KMS-11 (cell line): ENCODE measurements around the gene DNAH1.

Experiments used
- H2AFZ ChIP-seq: fragments of 200-600 bp; sonication (generic); 2 replicates; pipeline ENCODE4 v1.6.1; 2016; ENCODE audit warnings: antibody characterized with exemption, mixed run types, low read depth
- H3K27ac ChIP-seq: fragments of 200-600 bp; sonication (generic); 2 replicates; pipeline ENCODE4 v1.6.1; 2016; ENCODE audit warnings: mild to moderate bottlenecking, mixed run types
- H3K27me3 ChIP-seq: fragments of 200-600 bp; sonication (generic); 2 replicates; pipeline ENCODE4 v1.6.1; 2017; ENCODE audit warnings: mild to moderate bottlenecking, low read depth, mixed run types, moderate library complexity; ENCODE audit not compliant: insufficient read depth
- H3K36me3 ChIP-seq: fragments of 200-600 bp; sonication (generic); 2 replicates; pipeline ENCODE4 v1.6.1; 2017; ENCODE audit warnings: mild to moderate bottlenecking, mixed run types; ENCODE audit not compliant: insufficient read depth
- H3K4me1 ChIP-seq: fragments of 200-600 bp; sonication (generic); 2 replicates; pipeline ENCODE4 v1.6.1; 2016; ENCODE audit warnings: mild to moderate bottlenecking, low read depth, mixed run types; ENCODE audit not compliant: poor library complexity, severe bottlenecking
- H3K4me2 ChIP-seq: fragments of 200-600 bp; sonication (generic); 2 replicates; pipeline ENCODE4 v1.7.0; 2016; ENCODE audit warnings: mild to moderate bottlenecking, mixed run types
- H3K4me3 ChIP-seq: fragments of 200-600 bp; sonication (generic); IDR thresholded peaks from 2 replicates; pipeline ENCODE4 v1.6.1; 2017; ENCODE audit warnings: low read depth, low read length, mixed read lengths; ENCODE audit not compliant: insufficient read depth
- H3K79me2 ChIP-seq: fragments of 200-600 bp; sonication (generic); 2 replicates; pipeline ENCODE4 v1.6.1; 2016; ENCODE audit warnings: low read depth, mixed run types; ENCODE audit not compliant: insufficient read depth
- H3K9ac ChIP-seq: fragments of 200-600 bp; sonication (generic); 2 replicates; pipeline ENCODE4 v1.6.1; 2016; ENCODE audit warnings: mild to moderate bottlenecking, mixed run types
- H4K20me1 ChIP-seq: fragments of 200-600 bp; sonication (generic); 2 replicates; pipeline ENCODE4 v1.6.1; 2016; ENCODE audit warnings: mild to moderate bottlenecking, mixed run types; ENCODE audit not compliant: insufficient read depth
- TF ChIP-seq, protein P1 (sequence below): fragments of 200-600 bp; sonication (generic); conservative IDR thresholded peaks from 2 replicates; pipeline ENCODE4 v1.6.1; 2017; ENCODE audit warnings: low read depth, mild to moderate bottlenecking, antibody characterized with exemption, low read length, moderate library complexity, mixed read lengths

Gene DNAH1

DNA sequence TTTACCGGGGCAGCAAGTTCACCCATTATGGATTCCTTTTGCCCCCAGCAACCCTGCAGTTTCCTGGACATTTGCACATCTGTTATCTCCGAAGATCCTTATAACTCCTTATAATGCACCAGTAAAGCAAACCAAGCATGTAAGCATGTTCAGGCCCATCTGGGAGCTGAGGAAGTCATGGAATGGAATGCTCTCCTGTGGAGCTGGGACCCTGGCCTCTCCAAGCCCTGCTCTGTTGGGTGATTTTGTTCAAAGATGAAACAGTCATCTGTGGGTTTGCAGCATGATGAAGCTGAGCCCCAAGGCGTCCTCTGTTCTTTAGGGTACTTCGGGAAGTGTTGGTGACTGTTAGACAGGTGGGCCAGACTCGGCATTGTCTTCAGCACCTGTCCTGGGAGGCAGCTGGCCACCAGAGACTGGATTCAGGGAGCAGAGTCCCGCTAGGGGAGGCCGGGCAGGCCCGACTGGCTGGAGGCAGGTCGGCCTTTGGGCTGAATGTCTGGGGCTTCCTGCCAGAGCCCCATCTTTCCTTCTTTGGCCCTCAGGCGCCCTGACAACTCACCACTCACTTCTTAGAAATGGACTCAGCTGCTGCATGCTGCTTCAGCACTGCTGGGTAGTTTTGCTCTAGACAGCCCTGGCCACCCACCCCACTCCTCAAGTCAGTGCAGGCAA, 3.9 kb downstream of the DNAH1 start:
- H3K79me2 ChIP-seq: no peaks in the 10 kb centered on the region
- H3K27ac ChIP-seq: no peak overlapping the region
- H3K9ac ChIP-seq: no peak overlapping the region
- peaks cover 16% of the 10 kb centered on the region for H3K4me1 ChIP-seq
- TF ChIP-seq, protein P1, sequence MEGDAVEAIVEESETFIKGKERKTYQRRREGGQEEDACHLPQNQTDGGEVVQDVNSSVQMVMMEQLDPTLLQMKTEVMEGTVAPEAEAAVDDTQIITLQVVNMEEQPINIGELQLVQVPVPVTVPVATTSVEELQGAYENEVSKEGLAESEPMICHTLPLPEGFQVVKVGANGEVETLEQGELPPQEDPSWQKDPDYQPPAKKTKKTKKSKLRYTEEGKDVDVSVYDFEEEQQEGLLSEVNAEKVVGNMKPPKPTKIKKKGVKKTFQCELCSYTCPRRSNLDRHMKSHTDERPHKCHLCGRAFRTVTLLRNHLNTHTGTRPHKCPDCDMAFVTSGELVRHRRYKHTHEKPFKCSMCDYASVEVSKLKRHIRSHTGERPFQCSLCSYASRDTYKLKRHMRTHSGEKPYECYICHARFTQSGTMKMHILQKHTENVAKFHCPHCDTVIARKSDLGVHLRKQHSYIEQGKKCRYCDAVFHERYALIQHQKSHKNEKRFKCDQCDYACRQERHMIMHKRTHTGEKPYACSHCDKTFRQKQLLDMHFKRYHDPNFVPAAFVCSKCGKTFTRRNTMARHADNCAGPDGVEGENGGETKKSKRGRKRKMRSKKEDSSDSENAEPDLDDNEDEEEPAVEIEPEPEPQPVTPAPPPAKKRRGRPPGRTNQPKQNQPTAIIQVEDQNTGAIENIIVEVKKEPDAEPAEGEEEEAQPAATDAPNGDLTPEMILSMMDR: no peak
- no peaks in the 10 kb centered on the region for H3K36me3 ChIP-seq
- no peak overlapping the region for H3K4me2 ChIP-seq
- no peak overlapping the region for H2AFZ ChIP-seq
- H3K4me3 ChIP-seq: no peak overlapping the region
- no peaks in the 10 kb centered on the region for H3K27me3 ChIP-seq
- H4K20me1 ChIP-seq: no peaks in the 10 kb centered on the region

DNA sequence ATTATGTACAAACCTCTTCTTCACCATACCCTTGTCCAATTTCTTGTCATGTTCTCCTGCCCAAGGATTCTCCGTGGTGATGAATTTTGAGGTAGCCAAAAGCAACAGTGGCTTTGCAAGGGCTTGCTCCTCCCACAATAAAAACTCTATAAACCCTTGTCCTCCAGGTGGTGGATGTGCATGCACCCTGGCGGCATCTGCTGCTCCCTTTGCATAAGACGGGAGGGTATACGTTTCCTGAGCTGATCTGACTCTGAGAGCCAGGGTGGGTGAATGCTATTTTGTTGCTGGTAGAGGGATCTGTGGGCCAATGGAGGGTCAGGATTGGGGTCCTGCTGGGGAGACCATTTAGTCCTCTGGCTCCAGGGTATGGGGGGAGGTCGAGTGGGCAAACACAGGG, 5.4 kb downstream of the DNAH1 start:
- no peak overlapping the region for H3K4me2 ChIP-seq
- no peaks in the 10 kb centered on the region for H4K20me1 ChIP-seq
- no peak overlapping the region for H3K4me3 ChIP-seq
- no peaks in the 10 kb centered on the region for H3K79me2 ChIP-seq
- peaks cover 7% of the 10 kb centered on the region for H3K4me1 ChIP-seq
- no peak overlapping the region for H3K27ac ChIP-seq
- H3K27me3 ChIP-seq: no peaks in the 10 kb centered on the region
- no peak overlapping the region for H2AFZ ChIP-seq
- TF ChIP-seq, protein P1: no peak
- H3K36me3 ChIP-seq: no peaks in the 10 kb centered on the region
- no peak overlapping the region for H3K9ac ChIP-seq

DNA sequence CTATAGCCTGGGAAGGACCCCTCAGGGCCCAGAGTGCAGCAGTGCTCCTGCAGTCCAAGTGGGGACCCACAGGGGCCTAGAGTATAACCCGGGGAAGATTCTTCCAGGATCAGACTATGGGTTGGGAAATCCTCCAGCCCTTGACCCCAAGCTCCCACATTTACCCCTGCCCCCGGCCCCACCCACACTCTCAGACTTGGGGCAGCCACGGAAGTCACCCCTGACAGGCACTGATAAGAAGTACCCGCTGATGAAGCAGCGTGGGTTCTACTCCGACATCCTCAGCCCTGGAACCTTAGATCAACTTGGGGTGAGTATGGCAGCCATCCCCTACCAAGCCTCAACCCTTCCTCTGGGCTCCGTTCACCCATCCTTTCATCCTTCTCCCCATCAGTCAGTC, 6.3 kb downstream of the DNAH1 start:
- Histone ChIP-seq H3K4me3 (no peak overlapping the region), H3K79me2 (no peaks in the 10 kb centered on the region), H3K4me2 (no peak overlapping the region), H4K20me1 (no peaks in the 10 kb centered on the region), H2AFZ (no peak overlapping the region), H3K27ac (no peak overlapping the region), H3K9ac (no peak overlapping the region), H3K27me3 (no peaks in the 10 kb centered on the region), H3K4me1 (no peaks in the 10 kb centered on the region), H3K36me3 (no peaks in the 10 kb centered on the region)
- TF ChIP-seq, protein P1: no peak

DNA sequence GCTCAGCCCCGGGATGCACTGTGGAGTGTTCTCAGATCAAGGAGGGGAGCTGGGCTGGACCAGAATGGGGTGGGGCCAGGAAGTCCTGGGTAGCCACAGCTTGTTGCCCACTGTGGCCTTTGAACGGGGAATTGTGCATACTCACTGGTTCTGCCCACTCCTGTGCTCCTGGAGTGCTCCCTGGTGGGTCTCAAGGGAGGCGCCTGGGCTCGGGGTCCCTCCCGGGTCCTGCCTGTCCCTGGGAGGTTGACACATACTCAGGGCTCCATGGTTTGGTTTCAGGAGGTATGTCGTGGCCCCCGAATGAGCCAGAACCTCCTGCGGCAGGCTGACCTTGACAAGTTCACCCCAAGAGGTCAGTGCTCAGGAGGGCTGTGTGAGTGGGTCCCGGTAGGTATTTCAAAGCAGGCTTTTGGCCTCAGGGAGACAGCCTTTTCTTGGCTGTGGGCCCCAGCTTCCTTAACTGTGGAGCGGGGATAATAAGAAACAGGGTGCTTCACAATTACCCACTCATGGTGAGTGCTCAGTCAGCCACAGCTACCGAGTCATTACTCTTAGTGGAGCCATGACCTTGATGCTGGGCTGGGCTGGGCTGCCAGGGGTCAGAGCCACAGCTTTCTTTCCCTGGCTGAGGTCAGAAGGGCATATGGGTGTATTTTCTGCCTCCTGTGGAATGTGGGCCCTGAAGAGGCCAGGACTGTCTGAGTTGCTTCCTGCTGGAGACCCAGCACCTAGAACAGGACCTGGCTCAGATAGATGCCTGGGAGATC, 7.6 kb downstream of the DNAH1 start:
- Histone ChIP-seq H2AFZ (no peak overlapping the region), H4K20me1 (no peaks in the 10 kb centered on the region), H3K36me3 (no peaks in the 10 kb centered on the region), H3K27me3 (no peaks in the 10 kb centered on the region), H3K4me3 (no peak overlapping the region), H3K4me1 (no peaks in the 10 kb centered on the region), H3K79me2 (no peaks in the 10 kb centered on the region), H3K9ac (no peak overlapping the region), H3K4me2 (no peak overlapping the region), H3K27ac (no peak overlapping the region)
- TF ChIP-seq, protein P1: no peak
